GM18951 (cell line): ENCODE data around the gene B3GNT2.
"Not testable (repeated sequence)": the region's sequence is repeated elsewhere in the genome, so short reads cannot be mapped to it uniquely, and the experiment has no call there.

Experiments
- POLR2A ChIP-seq: IDR thresholded peaks from 4 replicates; pipeline ENCODE4 v1.6.1; 2011; ENCODE audit warnings: mild to moderate bottlenecking; ENCODE audit not compliant: insufficient read length, insufficient read depth; ENCODE audit errors: extremely low read depth
- in situ Hi-C: fragments of 300-500 bp; cut with MboI; formaldehyde crosslinking; loops from one replicate; pipeline ENCODE4 v1.12.0; 2022; ENCODE audit warnings: low sequenced_read_pairs, mixed read lengths, inconsistent platforms; ENCODE audit not compliant: unreplicated experiment

Gene B3GNT2

DNA sequence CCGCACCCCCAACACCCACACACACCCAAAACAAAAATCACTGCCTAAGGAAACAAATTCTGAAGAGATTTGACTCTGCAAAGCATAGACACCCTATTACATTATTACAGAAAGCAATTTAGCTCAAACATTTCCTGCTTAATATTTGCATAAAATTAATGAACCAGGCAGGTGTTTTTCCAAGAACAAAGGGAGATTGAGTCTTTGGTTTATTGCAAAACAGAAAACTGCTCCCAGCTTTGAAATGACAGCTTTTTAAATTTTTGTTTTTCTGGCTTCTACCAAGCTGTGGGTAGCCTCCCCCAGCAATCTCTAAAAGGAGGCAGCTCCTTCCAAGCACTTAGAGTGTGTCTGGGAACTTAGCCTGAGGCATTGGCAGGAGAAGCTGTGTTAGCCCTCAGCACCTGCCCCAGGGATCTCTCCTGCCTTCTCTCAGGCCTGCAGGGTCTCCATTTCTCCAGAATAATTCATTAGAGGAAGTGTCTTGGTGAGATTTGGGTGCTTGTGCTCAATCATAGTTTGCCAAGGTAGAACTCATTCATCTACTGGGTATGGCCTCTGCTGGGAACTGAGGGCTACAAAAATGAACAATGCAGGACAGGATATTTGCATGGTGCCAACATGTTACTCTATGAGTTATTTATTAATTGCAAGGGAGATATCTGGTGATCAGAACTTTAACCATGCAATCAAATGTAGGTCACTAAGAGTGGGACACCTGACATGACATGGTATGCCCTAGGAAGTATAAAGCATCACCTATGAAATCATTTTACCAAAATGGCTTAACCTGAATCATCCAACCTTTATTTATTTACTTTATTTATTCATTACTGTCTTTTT lies 58.7 kb downstream of the B3GNT2 start:
- in situ Hi-C loops: no loop called here
- no peak for TF ChIP-seq POLR2A

DNA sequence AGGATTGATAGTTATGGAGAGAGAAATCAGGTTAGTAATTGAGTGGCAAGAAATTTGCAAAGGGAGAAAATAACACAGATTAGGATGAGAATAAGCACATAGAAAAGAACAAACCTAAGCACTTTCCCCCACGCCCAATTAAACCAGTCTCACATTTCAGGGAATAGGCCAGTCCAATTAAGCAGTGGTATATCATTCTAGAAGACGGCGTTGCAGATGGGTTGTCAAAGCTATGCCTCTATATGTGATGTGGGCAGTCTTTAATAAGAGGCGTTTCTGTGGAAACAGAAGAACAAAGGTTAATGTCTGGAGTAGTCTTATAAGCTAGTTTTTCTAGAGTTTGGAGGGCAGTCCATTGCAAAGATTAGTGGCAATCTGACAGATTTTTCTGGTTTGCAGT lies 61.6 kb downstream of the B3GNT2 start:
- no peak for TF ChIP-seq POLR2A
- in situ Hi-C loops: no loop called here

DNA sequence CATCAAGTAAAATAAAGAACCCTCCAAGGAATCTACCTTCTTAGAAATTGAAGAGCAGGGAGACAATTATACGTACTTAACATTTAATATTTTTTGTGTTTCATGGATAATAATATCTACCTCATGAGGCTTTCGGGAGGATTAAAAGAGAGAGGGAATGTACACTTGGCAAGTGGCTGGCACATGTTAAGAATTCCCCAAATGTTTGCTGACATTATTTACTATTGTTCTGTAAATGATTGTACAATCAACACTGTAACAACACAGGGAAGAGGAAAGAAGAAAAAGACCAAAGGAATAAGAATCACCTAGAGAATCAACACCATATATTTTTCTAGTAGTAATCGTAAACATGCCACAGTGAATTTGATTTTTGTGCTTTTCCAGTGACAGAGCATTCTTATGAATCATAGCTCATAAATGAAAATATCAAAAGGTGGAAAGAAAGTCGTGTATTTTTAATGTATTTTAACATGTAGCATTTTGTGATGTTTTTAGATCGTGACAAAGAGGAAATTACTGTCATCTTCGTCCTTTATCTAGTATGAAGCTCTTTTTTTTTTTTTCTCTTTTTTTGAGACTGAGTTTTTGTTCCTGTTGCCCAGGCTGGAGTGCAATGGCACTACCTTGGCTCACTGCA lies 67.3 kb downstream of the B3GNT2 start:
- in situ Hi-C loops: no loop called here
- TF ChIP-seq POLR2A: no peak

DNA sequence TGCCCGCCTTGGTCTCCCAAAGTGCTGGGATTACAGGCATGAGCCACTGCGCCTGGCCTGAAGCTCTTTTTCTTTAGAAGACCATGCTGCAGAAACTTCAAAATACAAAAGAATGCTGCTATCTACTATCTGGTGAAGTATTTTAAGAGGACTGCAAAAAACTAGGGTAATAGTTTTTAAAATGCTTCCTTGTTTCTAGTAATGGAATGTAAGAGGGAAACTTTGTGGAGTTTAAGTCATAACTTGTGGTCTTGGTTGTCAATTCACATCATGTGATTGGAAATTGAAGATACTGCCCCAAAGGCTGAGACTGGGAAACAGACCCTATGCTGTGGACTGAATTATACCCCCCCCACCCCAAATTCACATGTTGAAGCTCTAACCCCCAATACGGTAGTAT lies 68.3 kb downstream of the B3GNT2 start:
- TF ChIP-seq POLR2A: no peak
- in situ Hi-C loops: no loop called here

DNA sequence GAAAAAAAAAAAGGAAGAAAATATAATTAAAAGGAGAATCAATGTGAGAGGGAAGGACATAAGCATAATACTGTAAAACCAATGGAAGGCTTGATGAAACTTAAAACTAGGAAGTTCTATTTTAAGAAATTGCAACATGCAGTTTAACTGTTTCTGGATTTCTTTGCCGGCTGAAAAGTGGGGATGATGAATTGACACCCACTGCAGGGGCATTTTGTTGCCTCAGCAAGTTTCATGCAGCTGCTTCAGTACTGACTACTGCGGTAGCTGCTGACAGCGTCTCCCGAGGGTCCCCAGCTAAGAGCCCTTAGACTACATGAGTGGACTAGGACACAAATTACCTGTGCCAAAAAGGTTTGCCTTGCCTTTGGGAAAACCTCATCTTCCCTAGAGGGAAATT lies 69.2 kb downstream of the B3GNT2 start:
- in situ Hi-C loops: no loop called here
- TF ChIP-seq POLR2A: no peak

DNA sequence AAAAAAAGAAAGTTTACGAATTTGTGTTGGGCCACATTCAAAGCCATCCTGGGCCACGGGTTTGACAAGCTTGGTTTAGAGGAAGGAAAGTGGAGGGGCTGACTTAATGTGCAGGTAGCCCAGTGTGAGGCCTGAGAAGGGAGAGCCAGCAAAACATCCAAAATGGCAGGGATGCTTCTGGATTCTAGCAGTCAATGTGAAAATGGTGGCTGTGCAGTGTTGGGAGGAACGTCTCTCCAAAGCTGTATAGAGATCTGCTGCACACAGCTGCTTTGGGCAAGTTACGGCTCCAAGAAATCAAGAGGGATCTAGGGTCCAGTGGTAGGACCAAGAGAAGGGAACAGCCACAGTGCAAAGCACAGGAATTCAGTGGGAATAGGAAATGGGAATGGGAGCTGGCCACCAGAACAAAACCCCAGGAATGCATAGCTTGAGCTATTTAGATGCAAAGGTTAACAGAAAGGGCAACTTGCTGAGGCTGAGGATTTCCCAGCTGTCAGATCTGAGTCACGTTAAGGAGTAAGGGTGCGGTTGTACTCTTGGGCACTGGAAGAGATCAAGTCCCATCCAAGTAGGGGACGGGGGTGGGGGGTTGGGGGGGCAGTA lies 70.6 kb downstream of the B3GNT2 start:
- in situ Hi-C loops: no loop called here
- no peak for TF ChIP-seq POLR2A

DNA sequence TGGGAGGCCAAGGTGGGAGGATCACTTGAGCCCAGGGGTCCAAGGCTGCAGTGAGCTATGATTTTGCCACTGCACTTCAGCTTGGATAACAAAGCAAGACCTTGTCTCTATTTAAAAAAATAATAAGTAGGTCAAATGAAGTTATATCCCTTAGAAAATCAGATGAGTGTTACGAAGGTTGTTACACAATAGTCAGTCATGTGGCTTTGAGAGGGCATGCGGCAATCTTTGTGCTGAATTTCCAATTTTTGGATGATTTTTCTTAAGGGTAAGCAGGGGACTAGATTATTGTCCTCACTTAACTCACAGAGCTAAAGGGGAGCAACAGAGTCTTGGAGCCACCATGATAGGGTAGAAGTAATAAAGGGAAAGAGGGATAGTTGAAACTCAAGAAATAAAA lies 71.8 kb downstream of the B3GNT2 start:
- TF ChIP-seq POLR2A: no peak
- in situ Hi-C loops: no loop called here

DNA sequence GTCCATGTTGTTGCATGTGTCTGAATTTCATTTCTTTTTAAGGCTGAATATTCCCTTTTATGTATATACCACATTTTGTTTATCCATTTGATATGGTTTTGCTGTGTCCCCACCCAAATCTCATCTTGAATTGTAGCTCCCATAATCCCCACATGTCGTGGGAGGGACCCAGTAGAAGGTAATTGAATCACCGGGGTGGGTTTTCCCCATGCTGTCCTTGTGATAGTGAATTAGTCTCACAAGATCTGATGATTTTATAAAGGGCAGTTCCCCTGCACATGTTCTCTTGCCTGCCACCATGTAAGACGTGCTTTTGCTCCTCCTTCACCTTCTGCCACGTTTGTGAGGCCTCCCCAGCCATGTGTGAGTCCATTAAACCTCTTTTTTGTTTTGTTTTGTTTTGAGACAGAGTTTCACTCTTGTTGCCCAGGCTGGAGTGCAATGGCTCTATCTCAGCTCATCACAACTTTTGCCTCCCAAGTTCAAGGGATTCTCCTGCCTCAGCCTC lies 72.8 kb downstream of the B3GNT2 start:
- in situ Hi-C loops: not testable (repeated sequence)

DNA sequence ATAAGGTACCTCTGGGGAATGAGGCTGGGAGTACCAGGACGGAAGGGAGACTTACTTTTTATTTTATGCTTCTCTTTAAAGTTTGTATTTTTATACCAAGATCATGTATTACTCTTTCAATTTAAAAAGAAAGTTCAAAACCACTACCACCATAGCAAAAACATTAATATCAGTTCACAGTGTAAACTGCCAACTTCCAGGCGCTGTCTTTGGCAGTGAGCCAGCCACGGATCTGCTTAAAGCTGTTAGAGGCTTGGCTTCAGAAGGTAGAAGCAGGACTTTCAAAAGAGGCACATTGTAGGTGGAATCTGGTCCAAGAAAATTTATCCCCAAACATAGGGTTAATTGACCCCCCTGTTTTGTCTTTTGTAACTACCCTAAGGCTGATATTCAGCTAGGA lies 74.8 kb downstream of the B3GNT2 start:
- in situ Hi-C loops: no loop called here
- TF ChIP-seq POLR2A: no peak
